H9 (cell line): ENCODE data around the gene DES. TPM values are rescaled to one million over a fixed set of nuclear protein-coding genes. Genes with fewer than 3 reads are reported as not detected.

ENCODE experiments used
- DNase-seq: peaks from one replicate; pipeline ENCODE4 v3.0.0-alpha.2; 2017
- H2AFZ ChIP-seq: one replicate; pipeline ENCODE4 v1.6.1; 2013; ENCODE audit warnings: mild to moderate bottlenecking, low read length, control low read depth, moderate library complexity
- H2AK5ac ChIP-seq: 2 replicates; pipeline ENCODE4 v1.6.1; 2013; ENCODE audit warnings: low read length, control low read depth, mixed read lengths; ENCODE audit not compliant: insufficient read length
- H2BK120ac ChIP-seq: one replicate; pipeline ENCODE4 v1.6.1; 2013; ENCODE audit warnings: low read depth, mild to moderate bottlenecking, low read length, control low read depth, inconsistent platforms; ENCODE audit not compliant: poor library complexity, severe bottlenecking
- H2BK12ac ChIP-seq: 2 replicates; pipeline ENCODE4 v1.6.1; 2013; ENCODE audit warnings: low read length, control low read depth, mixed read lengths, low read depth; ENCODE audit not compliant: insufficient read length
- H2BK15ac ChIP-seq: 2 replicates; pipeline ENCODE4 v1.6.1; 2013; ENCODE audit warnings: low read depth, low read length, control low read depth
- H2BK20ac ChIP-seq: one replicate; pipeline ENCODE4 v1.6.1; 2013; ENCODE audit warnings: low read depth, mild to moderate bottlenecking, low read length, control low read depth, inconsistent platforms; ENCODE audit not compliant: poor library complexity, severe bottlenecking
- H2BK5ac ChIP-seq: 2 replicates; pipeline ENCODE4 v1.6.1; 2013; ENCODE audit warnings: low read length, control low read depth, mixed read lengths; ENCODE audit not compliant: insufficient read length
- H3K14ac ChIP-seq: 2 replicates; pipeline ENCODE4 v1.6.1; 2013; ENCODE audit warnings: low read length, control low read depth; ENCODE audit not compliant: insufficient read depth
- H3K18ac ChIP-seq: 2 replicates; pipeline ENCODE4 v1.6.1; 2013; ENCODE audit warnings: low read depth, mild to moderate bottlenecking, mixed read lengths, low read length, control low read depth; ENCODE audit not compliant: insufficient read length
- H3K23ac ChIP-seq: 2 replicates; pipeline ENCODE4 v1.6.1; 2013; ENCODE audit warnings: low read length, control low read depth, mixed read lengths, low read depth; ENCODE audit not compliant: insufficient read length
- H3K23me2 ChIP-seq: 2 replicates; pipeline ENCODE4 v1.6.1; 2013; ENCODE audit warnings: low read depth, mild to moderate bottlenecking, mixed read lengths, low read length, control low read depth; ENCODE audit not compliant: insufficient read length, poor library complexity, severe bottlenecking
- H3K27ac ChIP-seq: 2 replicates; pipeline ENCODE4 v1.5.1; 2013; ENCODE audit warnings: low read length, control low read depth, mixed read lengths, low read depth; ENCODE audit not compliant: insufficient read length
- H3K27me3 ChIP-seq: 2 replicates; pipeline ENCODE4 v1.6.1; 2013; ENCODE audit warnings: low read length, control low read depth, inconsistent platforms; ENCODE audit not compliant: insufficient read depth
- H3K4ac ChIP-seq: 2 replicates; pipeline ENCODE4 v1.6.1; 2013; ENCODE audit warnings: low read depth, mild to moderate bottlenecking, control low read depth, inconsistent platforms, low read length, moderate library complexity
- H3K4me1 ChIP-seq: 2 replicates; pipeline ENCODE4 v1.6.1; 2013; ENCODE audit warnings: low read length, control low read depth, inconsistent platforms; ENCODE audit not compliant: insufficient read depth
- H3K4me2 ChIP-seq: 2 replicates; pipeline ENCODE4 v1.6.1; 2013; ENCODE audit warnings: low read length, control low read depth, mixed read lengths; ENCODE audit not compliant: insufficient read length, insufficient read depth
- H3K56ac ChIP-seq: 2 replicates; pipeline ENCODE4 v1.6.1; 2013; ENCODE audit warnings: low read depth, mild to moderate bottlenecking, mixed read lengths, low read length, control low read depth; ENCODE audit not compliant: insufficient read length
- H3K79me1 ChIP-seq: 2 replicates; pipeline ENCODE4 v1.6.1; 2013; ENCODE audit warnings: low read depth, mild to moderate bottlenecking, moderate library complexity, low read length, control low read depth, inconsistent platforms; ENCODE audit not compliant: insufficient read depth, poor library complexity, severe bottlenecking
- H3K79me2 ChIP-seq: 2 replicates; pipeline ENCODE4 v1.6.1; 2013; ENCODE audit warnings: low read length, control low read depth, inconsistent platforms; ENCODE audit not compliant: insufficient read depth
- H3K9ac ChIP-seq: 2 replicates; pipeline ENCODE4 v1.6.1; 2013; ENCODE audit warnings: low read length, control low read depth, mixed read lengths; ENCODE audit not compliant: insufficient read length; ENCODE audit errors: extremely low read depth
- H3K9me3 ChIP-seq: one replicate; pipeline ENCODE4 v1.6.1; 2013; ENCODE audit warnings: low read depth, low read length, inconsistent platforms; ENCODE audit not compliant: control insufficient read depth
- H3T11ph ChIP-seq: one replicate; pipeline ENCODE4 v1.6.1; 2013; ENCODE audit warnings: mild to moderate bottlenecking, low read length, control low read depth, inconsistent platforms
- H4K20me1 ChIP-seq: one replicate; pipeline ENCODE4 v1.6.1; 2013; ENCODE audit not compliant: control insufficient read depth, insufficient read length, insufficient read depth
- H4K5ac ChIP-seq: 2 replicates; pipeline ENCODE4 v1.6.1; 2013; ENCODE audit warnings: low read depth, mild to moderate bottlenecking, mixed read lengths, low read length, control low read depth; ENCODE audit not compliant: insufficient read length
- H4K8ac ChIP-seq: replicated peaks from 2 replicates; pipeline ENCODE4 v1.6.1; 2013; ENCODE audit warnings: low read length, control low read depth, mixed read lengths, low read depth; ENCODE audit not compliant: insufficient read length
- H4K91ac ChIP-seq: 2 replicates; pipeline ENCODE4 v1.6.1; 2013; ENCODE audit warnings: low read depth, mild to moderate bottlenecking, moderate library complexity, mixed read lengths, low read length, control low read depth; ENCODE audit not compliant: insufficient read length
- H3K27ac Mint-ChIP-seq, 3 experiments: 2 replicates in 2 of 3; 3 replicates in 1 of 3; pipeline ENCODE4 v1.8.0; 2020 to 2021; ENCODE audit warnings: mixed read lengths in 3 of 3, mild to moderate bottlenecking in 1 of 3, moderate library complexity in 1 of 3
- H3K27me3 Mint-ChIP-seq: 2 replicates; pipeline ENCODE4 v1.8.0; 2021; ENCODE audit warnings: low read depth, mild to moderate bottlenecking, moderate library complexity, mixed read lengths
- H3K36me3 Mint-ChIP-seq, 3 experiments: 2 replicates in 2 of 3; 3 replicates in 1 of 3; pipeline ENCODE4 v1.8.0; 2020 to 2021; ENCODE audit warnings: low read depth in 3 of 3, mixed read lengths in 3 of 3; ENCODE audit not compliant: insufficient read depth in 1 of 3
- H3K4me1 Mint-ChIP-seq, 2 experiments: 2 replicates each; pipeline ENCODE4 v1.8.0; 2020; ENCODE audit warnings: mixed read lengths in 2 of 2
- H3K4me3 Mint-ChIP-seq, 2 experiments: 2 replicates in 1 of 2; 3 replicates in 1 of 2; pipeline ENCODE4 v1.8.0; 2020 to 2021; ENCODE audit warnings: mild to moderate bottlenecking in 2 of 2, mixed read lengths in 2 of 2, moderate library complexity in 1 of 2
- H3K9me3 Mint-ChIP-seq, 2 experiments: 2 replicates in 1 of 2; 3 replicates in 1 of 2; pipeline ENCODE4 v1.8.0; 2020; ENCODE audit warnings: mild to moderate bottlenecking in 2 of 2, mixed read lengths in 2 of 2, moderate library complexity in 1 of 2
- CTCF ChIP-seq: fragments of 200-600 bp; sonication (generic); conservative IDR thresholded peaks from 3 replicates; pipeline ENCODE4 v1.8.0; 2021; ENCODE audit warnings: antibody characterized with exemption, mild to moderate bottlenecking
- WGBS: extraction: QIAGEN DNeasy Blood & Tissue Kit; methylation state at CpG from one replicate; pipeline ENCODE4 v1.1.7; 2013; ENCODE audit warnings: missing lambda C conversion rate, low lambda C conversion rate, mixed read lengths; ENCODE audit not compliant: insufficient read length; ENCODE audit errors: extremely low coverage; 5-methylcytosine and 5-hydroxymethylcytosine counted together
- total RNA-seq: library from RNA; stranded (reverse); gene quantifications from 2 replicates; pipeline ENCODE4 v1.2.1, GENCODE V29; 2021

DES gene
- total RNA-seq, 1 experiment from 2014 or later, result 4.6 TPM

DNA sequence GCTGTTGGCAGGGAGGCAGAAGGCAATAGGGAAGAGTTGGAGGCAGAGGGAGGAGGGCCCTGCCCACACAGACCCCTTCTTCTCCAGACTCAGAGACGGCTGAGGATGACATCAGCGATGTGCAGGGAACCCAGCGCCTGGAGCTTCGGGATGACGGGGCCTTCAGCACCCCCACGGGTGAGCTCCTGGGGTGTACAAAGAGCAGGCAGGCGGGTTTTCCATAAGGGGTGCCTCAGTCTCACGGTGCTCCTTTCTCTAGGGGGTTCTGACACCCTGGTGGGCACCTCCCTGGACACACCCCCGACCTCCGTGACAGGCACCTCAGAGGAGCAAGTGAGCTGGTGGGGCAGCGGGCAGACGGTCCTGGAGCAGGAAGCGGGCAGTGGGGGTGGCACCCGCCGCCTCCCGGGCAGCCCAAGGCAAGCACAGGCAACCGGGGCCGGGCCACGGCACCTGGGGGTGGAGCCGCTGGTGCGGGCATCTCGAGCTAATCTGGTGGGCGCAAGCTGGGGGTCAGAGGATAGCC is 26.5 kb downstream of the DES start:
- Histone ChIP-seq H4K20me1 (peaks cover 3% of the 10 kb centered on the region), H2BK5ac (no peak overlapping the region), H3K14ac (no peak overlapping the region), H2BK120ac (no peak overlapping the region), H4K8ac (no peak overlapping the region), H3T11ph (no peak overlapping the region), H2BK20ac (no peak overlapping the region), H3K4me1 (no peaks in the 10 kb centered on the region; the same call in 1 of the 2 replicates), H3K9ac (no peak overlapping the region), H3K27ac (no peak overlapping the region), H3K79me2 (no peaks in the 10 kb centered on the region), H2AK5ac (no peak overlapping the region), H3K79me1 (no peaks in the 10 kb centered on the region), H2BK12ac (no peak overlapping the region), H3K18ac (no peak overlapping the region), H3K9me3 (no peaks in the 10 kb centered on the region), H3K56ac (no peak overlapping the region), H2AFZ (no peak overlapping the region), H3K4me2 (no peak overlapping the region), H3K23ac (no peak overlapping the region), H4K5ac (no peak overlapping the region), H2BK15ac (no peak overlapping the region), H4K91ac (no peak overlapping the region), H3K23me2 (peaks cover 8% of the 10 kb centered on the region), H3K27me3 (peaks cover 5% of the 10 kb centered on the region; the same call in 1 of the 2 replicates), H3K4ac (no peak overlapping the region)
- TF ChIP-seq CTCF, result no peak
- Mint-ChIP-seq H3K4me1 (peaks cover 26 to 44% of the 10 kb centered on the region in 2 experiments), H3K9me3 (no peaks in the 10 kb centered on the region), H3K27ac (peak overlapping the region in 1 of 3 experiments; percentile 88; a peak in 2 of 7 replicates), H3K27me3 (peaks cover 56% of the 10 kb centered on the region), H3K36me3 (peaks cover under 1 to 5% (median 3%) of the 10 kb centered on the region in 3 experiments; a peak in 4 of 7 replicates), H3K4me3 (no peak overlapping the region)
- WGBS, result no CpG with 5 or more reads among the region's 23 CpGs
- no peak for DNase-seq
